HG02870 (cell line): ENCODE data around the gene CCDC160.

Experiments
- ATAC-seq: cut with Tn5 transposase; IDR thresholded peaks from one replicate; pipeline ENCODE4 v1.9.1; 2021; ENCODE audit warnings: mild to moderate bottlenecking, moderate library complexity; ENCODE audit not compliant: unreplicated experiment

Gene CCDC160

DNA sequence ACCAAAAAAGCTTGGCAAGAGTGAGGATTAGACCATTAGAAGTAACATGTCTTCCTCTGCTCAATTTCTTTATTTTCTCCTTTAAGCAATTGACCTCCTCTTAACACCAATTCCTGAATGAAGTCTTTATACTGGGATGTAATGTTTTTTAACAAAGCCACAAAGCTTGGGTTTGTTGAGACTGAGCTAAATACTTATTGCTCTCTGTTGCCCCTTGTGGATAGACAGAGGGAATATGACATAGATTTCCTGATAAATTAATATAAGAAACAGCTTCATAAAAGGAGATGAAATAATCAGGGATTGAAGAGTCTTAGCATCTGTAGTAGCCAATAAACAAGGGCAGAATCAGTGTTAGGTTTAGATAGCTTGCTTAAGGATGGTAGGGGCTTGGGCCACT is 57.6 kb downstream of the CCDC160 start:
- ATAC-seq: no peak
